HG03103 (cell line): Measurements from ENCODE around the gene UBE2L6.

Source experiments
- ATAC-seq: cut with Tn5 transposase; IDR thresholded peaks from one replicate; pipeline ENCODE4 v1.9.1; 2021; ENCODE audit warnings: low read depth; ENCODE audit not compliant: unreplicated experiment

UBE2L6 gene

DNA sequence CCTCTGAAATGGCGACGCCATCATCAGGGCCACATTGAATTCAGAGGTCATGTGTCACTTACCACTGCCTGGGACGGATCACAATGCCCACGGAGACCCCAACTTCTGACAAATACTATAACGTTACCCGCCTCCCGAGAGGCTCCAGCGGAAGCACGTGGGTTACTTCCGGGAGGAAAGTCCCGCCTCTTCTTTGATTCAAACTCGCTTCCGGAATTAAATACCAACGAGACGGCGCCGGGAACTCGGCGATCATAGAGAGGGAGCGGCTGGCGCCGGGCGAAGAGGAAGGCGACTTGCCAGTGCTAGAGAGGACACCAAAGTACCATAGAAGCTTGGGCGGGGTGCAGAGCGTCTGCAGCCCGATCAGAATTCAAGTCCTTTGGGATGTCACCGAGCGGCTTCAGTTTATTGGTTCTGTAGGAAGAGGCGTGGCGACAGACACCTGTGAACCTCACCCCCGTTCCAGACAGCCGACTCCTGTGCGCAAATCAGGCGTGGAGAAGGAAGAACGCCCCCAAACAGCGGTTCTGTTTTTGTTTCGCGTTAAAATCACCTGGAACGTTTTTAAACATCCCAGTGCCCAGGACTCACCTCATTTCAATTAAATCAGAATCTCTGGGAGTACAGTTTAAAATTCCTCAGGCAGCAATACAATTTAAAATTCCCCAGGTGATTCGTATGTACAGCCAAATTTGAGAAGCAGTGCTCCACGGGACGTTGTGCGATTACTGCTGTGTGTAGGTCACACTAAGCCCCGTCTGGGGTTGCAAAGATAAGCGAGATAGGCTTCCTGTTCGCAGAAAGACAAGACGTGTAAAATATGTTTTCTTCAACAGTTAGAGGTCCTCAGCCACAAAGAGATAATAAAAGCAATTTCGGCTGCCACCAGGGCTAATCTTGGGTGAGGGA is 36.6 kb downstream of the UBE2L6 start, which contains the start of gene TIMM10:
TIMM10 (minus strand) TSS at position 159 of the 912 bp plus-strand sequence. CDS start 565 bp downstream, outside the sequence.
- peak; percentile 99 for ATAC-seq

DNA sequence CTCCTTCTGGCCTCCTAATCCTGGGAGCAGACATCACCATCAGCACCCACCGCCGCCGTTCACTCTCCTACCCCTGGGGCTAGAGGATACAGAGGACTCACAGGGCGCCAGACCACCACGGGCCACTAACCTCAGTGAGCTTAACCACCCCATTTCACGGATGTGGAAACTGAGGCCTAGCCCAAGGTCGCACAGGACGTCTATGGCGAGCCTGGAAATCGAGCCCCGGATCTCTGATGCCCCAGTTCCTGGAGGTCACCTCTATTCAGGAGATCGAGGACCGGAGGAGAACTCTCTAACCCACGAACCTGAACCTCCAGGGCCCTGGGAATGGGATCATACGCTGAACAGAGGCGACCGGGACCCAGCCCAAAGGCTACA is 37.3 kb downstream of the UBE2L6 start:
- ATAC-seq: no peak

DNA sequence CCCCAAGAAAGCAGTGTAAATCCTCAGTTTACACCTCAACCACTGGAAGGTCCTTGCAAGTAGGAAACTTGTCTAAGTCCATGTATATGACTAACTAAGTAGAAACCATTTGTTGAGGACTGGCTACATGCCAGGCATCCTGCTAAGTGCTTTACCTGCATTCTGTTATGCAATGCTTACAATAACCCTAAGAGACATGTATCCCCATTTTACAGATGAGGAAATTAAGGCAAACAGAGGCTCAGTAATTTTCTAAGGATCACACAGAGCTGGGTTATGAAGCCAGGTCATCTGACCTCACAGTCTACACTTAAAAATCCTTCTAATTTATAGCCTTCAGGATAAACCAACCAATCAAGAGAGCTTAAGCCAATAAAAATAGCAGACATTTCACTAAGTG is 38.5 kb downstream of the UBE2L6 start:
- no peak for ATAC-seq

DNA sequence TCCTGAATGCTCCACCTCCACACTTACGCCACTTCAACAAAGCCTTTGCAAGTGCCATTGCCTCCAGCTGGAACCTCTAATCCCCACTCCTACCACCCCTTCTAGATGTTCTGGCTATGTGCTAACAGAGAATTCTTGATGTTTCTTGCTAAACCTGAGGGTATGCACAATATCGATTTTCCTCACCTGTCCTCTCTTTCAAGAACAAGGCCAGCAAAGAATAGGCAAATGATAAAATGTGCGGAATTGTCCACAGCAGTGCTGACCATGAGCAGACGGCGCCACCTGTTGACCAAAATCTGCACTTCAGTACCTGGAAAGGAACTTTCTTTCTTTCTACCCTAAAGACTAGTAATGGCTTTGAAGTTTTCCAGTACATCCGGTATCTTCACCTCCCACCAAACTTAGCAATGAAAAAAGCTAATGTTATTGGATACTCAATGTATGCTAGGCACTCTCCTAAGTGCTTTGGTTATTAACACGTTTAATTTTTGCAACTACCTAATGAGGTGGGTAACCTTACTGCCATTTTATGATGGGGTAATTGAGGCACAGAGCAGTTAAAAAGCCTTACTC is 40.3 kb downstream of the UBE2L6 start:
- ATAC-seq: no peak

DNA sequence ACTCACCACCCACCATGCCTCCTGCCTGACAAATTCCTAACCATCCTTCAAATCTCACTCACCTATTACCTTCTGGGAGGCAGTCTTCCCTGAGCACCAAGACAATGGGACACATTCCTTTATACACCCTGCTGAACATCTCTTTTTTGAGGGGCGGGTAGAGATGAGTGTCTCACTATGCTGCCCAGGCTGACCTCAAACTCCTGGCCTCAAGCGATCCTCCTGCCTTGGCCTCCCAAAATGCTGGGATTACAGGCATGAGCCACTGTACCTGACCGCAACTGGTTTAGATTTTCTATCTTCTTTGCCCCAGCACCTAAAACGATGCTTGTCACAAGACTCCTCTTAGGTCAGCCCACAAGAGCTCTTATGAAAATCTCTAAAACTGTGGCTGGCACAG is 44.1 kb downstream of the UBE2L6 start:
- no peak for ATAC-seq

DNA sequence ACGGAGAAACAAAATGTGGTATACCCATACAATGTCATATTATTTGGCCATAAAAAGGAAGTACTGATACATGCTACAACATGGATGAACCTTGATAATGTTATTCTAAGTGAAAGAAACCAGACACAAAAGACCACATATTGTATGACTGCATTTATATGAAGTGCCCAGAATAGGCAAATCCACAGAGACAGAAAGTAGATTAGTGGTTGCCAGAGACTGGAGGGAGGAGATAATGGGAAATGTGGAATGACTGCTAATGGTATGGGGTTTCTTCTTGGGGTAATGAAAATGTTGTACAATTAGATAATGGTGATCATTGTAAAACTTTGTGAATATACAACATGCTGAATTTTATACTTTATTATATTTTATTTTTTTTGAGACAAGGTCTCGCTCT is 46.4 kb downstream of the UBE2L6 start:
- no peak for ATAC-seq

DNA sequence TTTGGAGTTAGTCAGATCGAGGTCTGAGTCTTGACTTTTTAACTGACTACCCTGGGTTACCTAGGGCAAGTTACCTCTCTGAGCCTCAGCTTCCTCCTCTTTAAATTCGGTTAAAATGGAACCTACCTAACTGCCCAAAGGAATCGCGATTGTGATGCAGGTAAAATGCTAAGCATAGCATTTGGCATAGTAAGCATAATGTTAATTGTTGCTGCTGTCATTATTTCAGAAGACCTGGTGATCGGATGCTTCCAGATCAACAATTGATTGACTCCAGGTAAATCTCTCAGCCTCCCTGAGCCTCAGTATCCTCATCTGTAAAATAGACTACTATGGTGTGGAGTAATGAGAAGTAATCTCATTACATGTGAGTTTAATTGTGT is 51.4 kb downstream of the UBE2L6 start:
- no peak for ATAC-seq

DNA sequence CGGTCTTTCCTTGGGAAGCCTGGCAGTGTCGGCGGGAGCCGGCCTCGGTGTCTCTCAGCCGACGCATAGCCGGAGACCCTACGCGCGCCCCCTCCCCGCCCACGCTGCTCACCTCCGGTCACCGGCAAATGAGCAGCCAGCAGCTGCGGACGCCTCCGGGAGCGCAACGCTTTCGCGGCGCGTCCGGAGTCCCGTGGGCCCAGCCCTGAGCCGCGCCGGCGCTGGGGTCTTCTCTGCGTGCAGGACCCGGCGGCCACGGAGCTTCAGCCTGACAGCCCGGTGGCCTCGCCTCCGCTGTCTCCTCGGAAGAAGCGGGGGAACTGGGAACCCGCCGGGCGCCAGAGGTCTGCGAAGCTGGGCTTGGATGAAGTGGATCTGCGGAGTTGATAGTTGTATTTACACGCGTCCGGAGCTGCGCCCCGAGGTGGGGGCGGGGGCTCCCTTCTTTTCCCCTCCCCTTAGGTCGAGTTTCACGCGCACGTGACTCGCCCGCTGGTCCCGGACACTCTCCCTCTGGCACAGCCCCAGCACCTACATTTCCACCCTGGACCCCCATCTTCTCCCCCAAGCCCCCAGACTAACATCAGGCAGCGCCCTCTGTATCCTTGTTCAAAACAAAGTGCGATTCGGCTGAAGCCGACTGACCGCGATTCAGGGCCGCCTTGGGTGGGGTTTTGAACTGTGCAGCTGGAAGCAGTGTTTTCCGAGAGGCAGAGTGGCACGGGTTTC is 52.0 kb downstream of the UBE2L6 start, which contains the start of gene SLC43A1:
SLC43A1 (minus strand) TSS at position 371 of the 729 bp plus-strand sequence. CDS start 1,591 bp downstream, outside the sequence.
- ATAC-seq: peak; percentile 45

DNA sequence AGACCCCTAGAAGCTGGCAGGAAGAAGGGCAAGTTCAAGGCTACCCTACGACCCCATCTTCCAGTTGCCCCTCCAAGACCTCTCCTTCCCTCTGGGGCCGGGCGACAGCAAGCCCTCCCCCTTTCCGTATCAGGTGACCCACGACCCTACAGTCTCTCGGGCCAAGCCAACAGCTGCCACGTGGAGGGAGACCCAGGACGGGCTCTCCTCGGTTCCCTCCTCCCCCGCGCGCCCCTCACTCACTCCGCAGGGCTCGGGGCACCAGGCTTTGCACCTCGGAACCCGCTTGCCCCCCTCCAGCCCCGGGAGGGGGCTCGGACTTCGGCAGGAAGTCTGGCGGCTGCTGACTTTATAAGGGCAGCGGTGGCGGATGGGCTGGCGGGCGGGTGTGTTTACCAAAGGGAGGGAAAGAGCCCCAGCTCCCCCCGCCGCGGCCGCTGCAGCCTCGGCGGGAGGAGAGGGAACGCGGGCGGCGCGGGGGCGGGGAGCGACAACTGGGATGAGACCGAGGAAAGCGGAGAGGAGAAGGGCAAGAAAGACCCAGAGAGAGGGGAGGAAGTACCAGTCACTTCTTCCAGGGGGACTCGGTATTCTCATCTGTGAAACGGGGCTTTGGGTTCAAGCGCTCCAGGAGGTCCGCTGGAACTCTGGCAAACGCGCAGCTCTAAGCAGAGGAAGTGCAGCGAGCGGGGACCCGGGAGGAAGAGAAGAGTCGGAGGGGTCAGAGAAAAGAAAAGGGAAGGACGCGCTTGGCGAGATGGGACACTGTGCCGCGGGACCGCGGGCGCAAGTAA is 52.7 kb downstream of the UBE2L6 start:
- peak; percentile 39 for ATAC-seq

DNA sequence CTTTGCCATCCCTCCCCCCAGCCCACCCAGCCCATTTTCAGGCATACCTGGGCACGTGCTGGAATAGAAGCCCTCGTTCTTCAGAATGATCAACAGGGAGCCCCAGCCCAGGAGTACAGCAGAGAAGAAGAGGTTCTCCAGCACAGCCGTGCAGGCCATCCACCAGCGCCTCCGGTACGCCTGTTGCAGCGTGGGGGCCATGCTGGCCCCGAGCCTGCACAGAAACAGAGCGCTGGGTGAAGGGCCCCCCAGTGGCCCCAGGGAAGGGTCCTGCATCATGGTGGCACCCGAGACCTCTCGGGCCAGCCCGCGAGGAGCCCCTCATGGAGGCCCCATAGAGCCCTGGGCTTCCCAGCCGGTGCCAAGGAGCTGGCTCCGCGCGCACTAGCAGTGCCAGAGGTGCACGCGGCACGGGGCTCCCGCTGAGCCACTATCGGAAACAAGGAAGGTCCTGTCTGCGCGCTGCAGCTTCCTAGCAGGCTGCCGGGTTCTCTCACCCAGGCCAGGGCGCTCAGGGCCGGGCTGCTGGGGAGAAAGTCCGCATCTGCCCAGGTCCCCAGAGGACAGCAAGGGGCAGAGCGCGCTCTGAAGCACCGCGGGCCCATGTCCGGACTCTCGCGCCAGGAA is 53.4 kb downstream of the UBE2L6 start:
- ATAC-seq: peak; percentile 39

DNA sequence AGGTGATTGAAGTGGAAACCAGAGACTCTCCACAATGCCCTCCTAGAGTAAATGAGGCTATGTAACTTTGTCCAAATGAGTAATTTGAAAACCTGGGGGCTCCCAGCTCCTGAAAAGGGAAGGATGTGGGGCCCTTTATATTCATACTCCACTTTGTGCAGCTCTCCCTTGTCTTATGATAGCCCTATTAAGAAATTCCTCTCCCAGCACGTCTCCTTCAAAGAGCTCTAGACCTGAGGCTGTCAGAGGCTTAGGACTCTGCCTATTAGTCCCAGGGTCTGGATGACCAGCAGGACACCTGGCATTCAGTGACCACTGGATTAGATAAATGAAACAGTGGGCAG is 54.0 kb downstream of the UBE2L6 start:
- ATAC-seq: no peak

DNA sequence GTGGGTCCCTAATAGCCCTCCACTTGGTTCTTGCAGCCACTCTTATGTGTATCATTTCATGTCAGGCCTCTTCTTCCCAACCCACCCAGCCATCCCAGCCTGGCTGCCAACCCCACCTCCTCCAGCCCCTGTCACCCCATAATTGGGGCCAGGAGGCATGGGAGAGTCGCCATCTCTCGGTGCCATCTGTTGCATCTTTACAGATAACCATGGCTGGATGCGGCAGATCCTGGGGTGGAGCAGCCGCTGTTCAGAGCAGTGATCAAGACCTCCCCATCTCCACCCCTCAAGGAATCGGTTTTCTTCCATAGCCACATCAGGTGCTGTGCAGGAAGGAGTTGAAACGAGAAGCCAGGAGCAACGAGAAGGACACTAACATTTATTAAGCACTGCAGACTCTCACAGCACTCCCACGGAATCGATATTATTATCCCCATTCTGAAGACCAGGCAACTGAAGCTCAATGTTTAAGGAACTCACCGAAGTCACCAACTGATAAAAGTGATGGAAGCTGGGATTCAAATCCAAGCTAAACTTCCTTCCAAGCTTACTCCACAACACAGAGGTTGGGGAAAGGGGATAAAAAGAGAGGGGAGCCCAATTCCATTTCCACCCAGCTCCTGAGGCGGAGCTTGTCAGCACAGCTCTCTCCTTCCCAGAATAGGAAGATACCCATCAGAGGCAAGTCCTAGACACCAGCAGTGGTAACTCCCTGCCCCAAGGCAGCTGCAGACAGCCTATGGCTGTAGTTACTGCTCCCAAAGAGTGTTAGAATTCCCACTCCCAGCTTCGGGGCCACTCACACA is 54.6 kb downstream of the UBE2L6 start:
- no peak for ATAC-seq

DNA sequence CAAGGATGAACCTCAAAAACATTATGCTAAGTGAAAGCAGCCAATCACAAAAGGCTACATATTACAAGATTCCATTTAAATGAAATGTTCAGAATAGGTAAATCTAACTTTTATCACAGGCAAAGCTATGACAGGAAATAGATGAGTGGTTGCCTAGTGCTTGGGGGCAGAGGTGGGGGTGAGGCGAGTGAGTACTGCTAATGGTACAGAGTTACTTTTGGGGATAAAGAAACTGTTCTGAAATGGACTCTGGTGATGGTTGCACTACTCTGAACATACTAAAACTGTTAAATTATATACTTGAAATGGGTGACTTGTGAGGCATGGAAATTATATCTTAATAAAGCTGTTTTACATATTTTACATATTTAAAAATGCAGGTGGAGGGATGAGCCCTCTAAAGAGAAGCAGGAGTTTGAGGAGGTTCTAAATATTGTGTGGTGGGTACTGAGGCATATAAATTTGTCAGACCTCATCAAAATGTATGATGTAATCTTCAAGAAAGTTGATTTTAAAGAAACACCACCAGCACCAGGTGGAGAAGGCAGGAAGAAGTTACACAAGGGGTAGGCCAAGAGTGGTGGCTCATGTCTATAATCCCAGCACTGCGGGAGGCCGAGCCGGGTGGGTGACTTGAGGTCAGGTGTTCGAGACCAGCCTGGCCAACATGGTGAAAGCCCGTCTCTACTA is 55.6 kb downstream of the UBE2L6 start:
- ATAC-seq: no peak

DNA sequence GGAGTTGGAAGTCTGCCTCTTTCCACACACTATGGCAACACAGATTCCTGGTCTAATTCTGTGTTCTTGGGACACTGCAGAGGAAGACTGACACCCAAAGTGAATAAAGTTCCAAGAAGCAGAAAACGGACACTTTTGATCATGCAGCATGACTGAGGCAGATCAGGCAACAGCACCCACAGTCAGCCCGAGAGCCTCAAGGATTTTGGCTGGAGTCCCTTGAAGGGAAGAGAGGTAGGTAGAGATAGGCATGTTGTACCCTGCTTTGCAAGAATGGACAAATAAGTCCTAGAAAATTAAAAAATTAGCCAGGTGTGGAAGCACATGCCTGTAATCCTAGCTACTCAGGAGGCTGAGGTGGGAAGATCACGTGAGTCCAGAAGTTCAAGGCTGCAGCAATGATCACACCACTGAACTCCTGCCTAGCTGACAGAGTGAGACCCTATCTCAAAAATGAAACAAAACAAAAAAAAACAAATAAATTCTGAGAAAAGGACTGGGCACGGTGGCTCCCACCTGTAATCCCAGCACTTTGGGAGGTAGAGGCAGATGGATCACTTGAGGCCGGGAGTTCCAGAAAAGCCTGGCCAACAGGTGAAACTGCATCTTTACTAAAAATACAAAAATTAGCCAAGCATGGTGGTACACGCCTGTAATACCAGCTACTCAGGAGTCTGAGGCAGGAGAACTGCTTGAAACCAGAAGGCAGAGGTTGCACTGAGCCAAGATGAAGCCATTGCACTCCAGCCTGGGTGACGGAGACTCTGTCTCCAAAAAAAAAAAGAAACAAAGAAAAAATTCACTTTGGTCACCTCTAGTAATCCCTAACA is 58.9 kb downstream of the UBE2L6 start:
- ATAC-seq: no peak

DNA sequence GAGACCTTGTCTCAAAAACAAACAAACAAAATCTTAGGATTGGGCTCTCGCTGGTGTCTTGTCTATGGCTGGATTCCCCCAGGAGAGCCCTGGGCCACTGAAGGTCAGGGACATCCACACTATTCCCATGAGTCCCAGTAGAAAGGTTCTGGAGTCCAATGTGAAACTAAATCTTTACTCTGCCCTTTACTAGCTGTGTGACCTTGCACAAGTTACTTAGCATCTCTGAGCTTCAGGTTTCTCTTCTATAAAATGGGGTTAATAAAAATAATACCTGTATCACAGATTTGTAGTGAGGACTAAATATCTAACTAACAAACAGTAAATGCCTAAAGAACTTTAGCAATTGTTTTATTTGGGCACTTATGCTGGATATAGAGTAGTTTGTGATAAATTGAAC is 61.0 kb downstream of the UBE2L6 start:
- no peak for ATAC-seq

DNA sequence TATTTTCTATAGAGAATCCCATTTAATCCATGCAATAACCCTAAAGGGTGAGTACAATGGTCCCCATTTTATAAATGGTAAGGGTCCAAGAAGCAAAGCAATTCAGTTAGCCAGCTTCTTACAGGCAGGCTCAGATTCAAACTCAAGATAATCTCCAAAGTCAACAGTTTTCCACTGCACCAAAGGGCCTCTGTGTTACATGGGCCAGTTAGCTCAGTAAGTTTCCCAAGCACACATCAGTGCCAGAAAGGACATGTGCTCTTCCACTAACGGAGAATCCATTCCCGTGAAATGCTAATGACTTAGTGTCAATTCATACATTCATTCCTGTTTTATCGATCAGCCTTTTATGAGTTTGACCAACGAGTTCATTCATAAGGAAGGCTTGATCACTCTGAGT is 63.0 kb downstream of the UBE2L6 start:
- no peak for ATAC-seq

DNA sequence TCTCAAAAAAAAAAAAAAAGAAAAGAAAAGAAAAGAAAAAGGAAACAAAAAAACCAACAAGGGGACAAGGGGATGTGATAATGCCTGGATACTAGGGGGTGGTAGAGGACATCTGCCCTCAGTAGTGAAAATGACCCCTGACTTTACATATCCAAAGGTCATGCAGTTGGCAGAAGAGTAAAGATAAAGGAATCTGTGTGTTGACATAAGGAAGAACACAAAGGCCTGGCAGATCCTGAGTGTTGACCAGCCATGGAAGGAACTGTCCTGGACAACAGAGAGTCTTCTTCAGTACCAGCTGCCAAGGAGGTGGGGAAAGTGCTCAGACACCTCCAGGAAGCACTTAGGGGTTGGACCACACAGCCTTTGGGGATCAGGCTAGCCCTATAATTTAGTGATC is 64.6 kb downstream of the UBE2L6 start:
- no peak for ATAC-seq

DNA sequence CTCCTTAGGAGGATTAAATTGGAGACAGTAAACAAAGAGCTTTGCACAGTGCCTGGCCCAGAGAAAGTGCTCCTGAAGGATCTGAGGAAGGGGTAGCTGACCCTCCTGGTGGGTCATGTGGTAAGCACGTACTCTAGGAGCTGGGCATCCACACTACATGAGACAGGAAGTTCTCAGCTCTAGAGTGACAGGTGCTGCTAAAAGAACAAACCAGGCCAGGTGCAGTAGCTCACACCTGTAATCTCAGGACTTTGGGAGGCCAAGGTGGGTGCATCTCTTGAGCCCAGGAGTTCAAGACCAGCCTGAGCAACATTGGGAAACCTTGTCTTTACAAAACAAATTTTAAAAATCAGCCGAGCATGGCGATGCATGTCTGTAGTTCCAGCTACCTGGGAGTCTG is 65.1 kb downstream of the UBE2L6 start:
- ATAC-seq: no peak
